Panc1 (cell line): ENCODE results near the gene IGSF9. TPM values are rescaled to one million over a fixed set of nuclear protein-coding genes. Genes with fewer than 3 reads are reported as not detected.

Experiments
- ATAC-seq: fragments of 200-7000 bp; cut with Tn5 transposase; 2 replicates; pipeline ENCODE4 v1.9.1; 2020; ENCODE audit warnings: mild to moderate bottlenecking, moderate library complexity
- BruUV-seq: library from RNA; stranded (reverse); fragments of 400-500 nt; replicated peaks from 2 replicates; lab custom pipeline; 2021; lab: Mats Ljungman, UMichigan
- CTCF ChIA-PET: fragments of 300-600 bp; sonication (Branson Sonifier 250); formaldehyde crosslinking; loops from one replicate; lab custom pipeline; 2022; ENCODE audit warnings: antibody characterized with exemption; lab: Charles Lee
- POLR2A ChIA-PET: fragments of 300-600 bp; sonication (Branson Sonifier 250); formaldehyde crosslinking; loops from one replicate; lab custom pipeline; 2022; ENCODE audit warnings: antibody characterized with exemption; lab: Charles Lee
- DNase-seq: peaks from one replicate; pipeline ENCODE4 v3.0.0-alpha.2; 2010; ENCODE audit warnings: low read depth, low spot score
- H3K27ac ChIP-seq: 2 replicates; pipeline ENCODE4 v1.5.1; 2011; ENCODE audit warnings: mild to moderate bottlenecking, low read length, inconsistent platforms
- H3K27me3 ChIP-seq: fragments of 200-500 bp; sonication (Bioruptor generic); 2 replicates; pipeline ENCODE4 v1.6.0; 2014; ENCODE audit warnings: low read length, inconsistent platforms; ENCODE audit not compliant: control insufficient read depth, insufficient read depth
- H3K36me3 ChIP-seq: fragments of 200-500 bp; sonication (Bioruptor generic); 2 replicates; pipeline ENCODE4 v1.5.1; 2014; ENCODE audit warnings: inconsistent platforms, mild to moderate bottlenecking, low read length, moderate library complexity; ENCODE audit not compliant: control insufficient read depth, insufficient read depth
- H3K4me1 ChIP-seq: 2 replicates; pipeline ENCODE4 v1.5.1; 2011; ENCODE audit warnings: inconsistent platforms, mild to moderate bottlenecking, low read length, moderate library complexity; ENCODE audit not compliant: control insufficient read depth, insufficient read depth
- H3K4me3 ChIP-seq, 2 experiments: 2 replicates each; pipeline ENCODE4 v1.5.1; 2011 to 2012; ENCODE audit warnings: low read depth in 2 of 2, low read length in 2 of 2, mild to moderate bottlenecking in 2 of 2, inconsistent platforms in 1 of 2, moderate library complexity in 1 of 2
- H3K9me3 ChIP-seq: fragments of 200-500 bp; sonication (Bioruptor generic); 2 replicates; pipeline ENCODE4 v1.5.1; 2014; ENCODE audit warnings: low read depth, mild to moderate bottlenecking, inconsistent platforms, low read length, moderate library complexity; ENCODE audit not compliant: control insufficient read depth, insufficient read depth
- POLR2AphosphoS5 ChIP-seq: IDR thresholded peaks from 2 replicates; pipeline ENCODE4 v1.6.1; 2012; ENCODE audit warnings: mild to moderate bottlenecking, low read depth, low read length, moderate library complexity
- SIN3A ChIP-seq: IDR thresholded peaks from 2 replicates; pipeline ENCODE4 v1.6.1; 2012; ENCODE audit warnings: low read depth, mild to moderate bottlenecking, low read length, moderate library complexity, borderline replicate concordance; ENCODE audit not compliant: insufficient read depth
- TCF7L2 ChIP-seq: IDR thresholded peaks from 2 replicates; pipeline ENCODE4 v1.6.1; 2011; ENCODE audit warnings: mild to moderate bottlenecking, low read depth, low read length, inconsistent platforms
- in situ Hi-C: cut with HindIII; loops from 2 replicates; pipeline ENCODE4 v1.10.0; 2016; ENCODE audit warnings: low sequenced_read_pairs, low pct_unique_long_range_greater_than_20kb
- intact Hi-C: fragments of 100-400 bp; cut with micrococcal nuclease; formaldehyde crosslinking; loops from one replicate; pipeline ENCODE4 v1.10.0; 2022; ENCODE audit not compliant: unreplicated experiment
- total RNA-seq: library from RNA; stranded (reverse); gene quantifications from one replicate; pipeline ENCODE4 v1.2.1, GENCODE V29; 2021; ENCODE audit not compliant: unreplicated experiment
- TF ChIP-seq, protein P1 (sequence below), 2 experiments: IDR thresholded peaks; 2 replicates each; pipeline ENCODE4 v1.6.1; 2011 to 2012; ENCODE audit warnings: low read depth in 2 of 2, control low read depth in 1 of 2, low read length in 1 of 2, mild to moderate bottlenecking in 1 of 2, moderate library complexity in 1 of 2; ENCODE audit not compliant: insufficient read depth in 1 of 2
- TF ChIP-seq, protein P2 (sequence below): fragments of 450-650 bp; IDR thresholded peaks from 2 replicates; pipeline ENCODE4 v1.5.1; 2017; ENCODE audit warnings: mild to moderate bottlenecking

IGSF9 gene
- total RNA-seq, 1 experiment from 2014 or later: 0.51 TPM

DNA sequence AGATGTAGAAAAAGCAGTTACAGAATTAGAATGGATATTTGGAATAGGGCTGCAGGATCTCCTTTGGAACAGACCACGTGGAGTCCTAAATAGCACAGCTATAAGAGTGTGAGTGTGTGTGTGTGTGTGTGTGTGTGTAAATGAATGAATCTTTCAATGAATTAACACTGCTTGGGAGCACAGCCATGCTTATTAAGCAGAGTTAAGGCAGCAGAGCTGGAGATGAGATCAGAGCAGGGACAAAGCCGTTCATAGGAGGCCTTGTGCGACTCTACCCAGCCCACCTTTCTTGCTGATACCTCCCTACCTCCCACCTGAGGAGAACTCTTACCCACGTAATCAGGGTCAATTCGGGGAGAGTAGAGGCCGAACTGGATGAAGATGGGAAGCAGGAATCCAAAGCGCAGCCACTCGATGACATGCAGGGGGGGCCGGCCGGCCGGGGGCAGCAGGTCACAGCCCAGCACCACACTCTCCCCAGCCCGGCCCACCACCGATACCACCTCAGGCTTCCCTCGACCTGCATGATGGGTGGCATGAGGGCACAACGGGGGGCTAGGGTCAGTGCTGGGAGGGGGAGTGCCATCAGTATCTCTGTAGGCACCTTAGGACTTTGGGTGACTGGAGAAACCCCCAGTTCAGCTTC, 2.7 kb downstream of the IGSF9 start:
- ChIA-PET POLR2A (no interaction called here), CTCF (interaction anchor here (0.6 kb wide), 1 partner anchor 56 kb away, joined by 3 read pairs; no protein-coding TSS in a partner anchor)
- peaks cover 3% of the 10 kb centered on the region; the same call in 1 of the 2 replicates for H3K4me1 ChIP-seq
- BruUV-seq: no TSS peak
- TF ChIP-seq TCF7L2: no peak
- H3K9me3 ChIP-seq: no peaks in the 10 kb centered on the region
- H3K27me3 ChIP-seq: peaks cover 12% of the 10 kb centered on the region
- intact Hi-C loops: no loop called here
- H3K27ac ChIP-seq: no peak overlapping the region
- H3K36me3 ChIP-seq: peaks cover 2% of the 10 kb centered on the region; the same call in 1 of the 2 replicates
- in situ Hi-C loops: no loop called here
- H3K4me3 ChIP-seq: no peak overlapping the region
- DNase-seq (no peak), ATAC-seq (no peak)

DNA sequence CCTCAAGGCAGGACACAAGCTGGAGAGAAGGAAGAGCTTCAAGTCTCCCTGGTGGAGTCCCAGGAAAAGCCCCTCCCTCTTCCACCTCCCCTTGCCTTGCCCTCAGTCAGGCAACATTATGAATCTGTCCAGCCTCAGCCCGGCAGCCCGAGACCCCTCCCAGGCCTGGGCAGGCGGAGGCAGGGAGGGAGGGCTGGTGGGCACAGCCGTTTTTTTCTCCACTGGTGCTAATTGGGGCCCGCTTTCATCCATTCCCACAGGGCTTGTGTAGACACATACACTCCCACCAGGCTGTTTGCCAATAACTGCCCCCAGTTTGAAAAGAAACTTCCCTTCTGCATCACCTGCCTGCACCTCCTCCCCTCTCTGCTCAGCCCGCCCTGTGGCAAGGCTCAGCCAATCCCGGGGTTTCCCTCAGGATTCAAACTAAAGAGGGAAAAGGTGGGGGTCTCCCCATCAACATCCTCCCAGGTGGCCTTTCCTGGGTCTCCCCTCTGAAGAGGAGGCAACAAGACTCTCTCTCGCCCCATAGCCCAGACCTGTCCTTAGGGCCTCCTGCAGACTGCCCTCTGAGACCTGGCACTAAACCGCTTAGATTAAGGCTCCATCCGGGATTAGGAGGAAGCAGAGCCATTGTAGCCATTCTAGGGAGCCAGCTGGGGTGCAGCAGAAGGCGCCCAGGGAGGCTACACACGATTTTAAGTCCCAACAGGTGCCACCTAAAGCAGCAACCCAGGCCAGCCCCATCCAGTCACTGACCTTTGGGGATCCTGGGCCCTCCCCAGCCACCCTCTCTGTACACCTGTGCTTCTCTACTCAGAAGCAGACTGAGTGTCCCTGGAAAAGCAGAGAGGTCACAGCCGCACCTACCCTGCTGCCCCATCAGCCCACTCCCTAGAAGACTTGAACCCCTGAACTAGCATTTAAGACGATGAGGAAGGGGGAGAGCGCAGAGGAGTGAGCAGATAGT, 3.5 kb downstream of the IGSF9 start:
- ATAC-seq: no peak
- H3K9me3 ChIP-seq: no peaks in the 10 kb centered on the region
- no peak overlapping the region for H3K4me3 ChIP-seq
- intact Hi-C loops: no loop called here
- ChIA-PET POLR2A (no interaction called here), CTCF (interaction anchor here (2.1 kb wide), 1 partner anchor 66 kb away, joined by 9 read pairs; no protein-coding TSS in a partner anchor)
- peaks cover 2% of the 10 kb centered on the region; the same call in 1 of the 2 replicates for H3K36me3 ChIP-seq
- DNase-seq: no peak
- peaks cover 11% of the 10 kb centered on the region for H3K27me3 ChIP-seq
- in situ Hi-C loops: no loop called here
- TF ChIP-seq, protein P1, sequence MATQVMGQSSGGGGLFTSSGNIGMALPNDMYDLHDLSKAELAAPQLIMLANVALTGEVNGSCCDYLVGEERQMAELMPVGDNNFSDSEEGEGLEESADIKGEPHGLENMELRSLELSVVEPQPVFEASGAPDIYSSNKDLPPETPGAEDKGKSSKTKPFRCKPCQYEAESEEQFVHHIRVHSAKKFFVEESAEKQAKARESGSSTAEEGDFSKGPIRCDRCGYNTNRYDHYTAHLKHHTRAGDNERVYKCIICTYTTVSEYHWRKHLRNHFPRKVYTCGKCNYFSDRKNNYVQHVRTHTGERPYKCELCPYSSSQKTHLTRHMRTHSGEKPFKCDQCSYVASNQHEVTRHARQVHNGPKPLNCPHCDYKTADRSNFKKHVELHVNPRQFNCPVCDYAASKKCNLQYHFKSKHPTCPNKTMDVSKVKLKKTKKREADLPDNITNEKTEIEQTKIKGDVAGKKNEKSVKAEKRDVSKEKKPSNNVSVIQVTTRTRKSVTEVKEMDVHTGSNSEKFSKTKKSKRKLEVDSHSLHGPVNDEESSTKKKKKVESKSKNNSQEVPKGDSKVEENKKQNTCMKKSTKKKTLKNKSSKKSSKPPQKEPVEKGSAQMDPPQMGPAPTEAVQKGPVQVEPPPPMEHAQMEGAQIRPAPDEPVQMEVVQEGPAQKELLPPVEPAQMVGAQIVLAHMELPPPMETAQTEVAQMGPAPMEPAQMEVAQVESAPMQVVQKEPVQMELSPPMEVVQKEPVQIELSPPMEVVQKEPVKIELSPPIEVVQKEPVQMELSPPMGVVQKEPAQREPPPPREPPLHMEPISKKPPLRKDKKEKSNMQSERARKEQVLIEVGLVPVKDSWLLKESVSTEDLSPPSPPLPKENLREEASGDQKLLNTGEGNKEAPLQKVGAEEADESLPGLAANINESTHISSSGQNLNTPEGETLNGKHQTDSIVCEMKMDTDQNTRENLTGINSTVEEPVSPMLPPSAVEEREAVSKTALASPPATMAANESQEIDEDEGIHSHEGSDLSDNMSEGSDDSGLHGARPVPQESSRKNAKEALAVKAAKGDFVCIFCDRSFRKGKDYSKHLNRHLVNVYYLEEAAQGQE (IDR thresholded peaks at IDR 0.05; ENCODE audit: insufficient read depth in 1 of 2, low read depth in 2 of 2, low read length in 1 of 2): no peak
- TF ChIP-seq SIN3A (no peak), POLR2AphosphoS5 (no peak), TCF7L2 (no peak)
- TF ChIP-seq, protein P2, sequence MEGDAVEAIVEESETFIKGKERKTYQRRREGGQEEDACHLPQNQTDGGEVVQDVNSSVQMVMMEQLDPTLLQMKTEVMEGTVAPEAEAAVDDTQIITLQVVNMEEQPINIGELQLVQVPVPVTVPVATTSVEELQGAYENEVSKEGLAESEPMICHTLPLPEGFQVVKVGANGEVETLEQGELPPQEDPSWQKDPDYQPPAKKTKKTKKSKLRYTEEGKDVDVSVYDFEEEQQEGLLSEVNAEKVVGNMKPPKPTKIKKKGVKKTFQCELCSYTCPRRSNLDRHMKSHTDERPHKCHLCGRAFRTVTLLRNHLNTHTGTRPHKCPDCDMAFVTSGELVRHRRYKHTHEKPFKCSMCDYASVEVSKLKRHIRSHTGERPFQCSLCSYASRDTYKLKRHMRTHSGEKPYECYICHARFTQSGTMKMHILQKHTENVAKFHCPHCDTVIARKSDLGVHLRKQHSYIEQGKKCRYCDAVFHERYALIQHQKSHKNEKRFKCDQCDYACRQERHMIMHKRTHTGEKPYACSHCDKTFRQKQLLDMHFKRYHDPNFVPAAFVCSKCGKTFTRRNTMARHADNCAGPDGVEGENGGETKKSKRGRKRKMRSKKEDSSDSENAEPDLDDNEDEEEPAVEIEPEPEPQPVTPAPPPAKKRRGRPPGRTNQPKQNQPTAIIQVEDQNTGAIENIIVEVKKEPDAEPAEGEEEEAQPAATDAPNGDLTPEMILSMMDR: no peak
- no peak overlapping the region for H3K27ac ChIP-seq
- no TSS peak for BruUV-seq
- peaks cover 12% of the 10 kb centered on the region for H3K4me1 ChIP-seq
